ENCODE data around the gene PLEKHF1. TPM values are rescaled to one million over a fixed set of nuclear protein-coding genes. Genes with fewer than 3 reads are reported as not detected.
A peak's percentile ranks its signal among the peaks of the same experiment; 100 is the strongest.

Gene PLEKHF1
- total and polyA plus RNA-seq, 11 donors: 7.8 to 46.1 (median 18.0) TPM

DNA sequence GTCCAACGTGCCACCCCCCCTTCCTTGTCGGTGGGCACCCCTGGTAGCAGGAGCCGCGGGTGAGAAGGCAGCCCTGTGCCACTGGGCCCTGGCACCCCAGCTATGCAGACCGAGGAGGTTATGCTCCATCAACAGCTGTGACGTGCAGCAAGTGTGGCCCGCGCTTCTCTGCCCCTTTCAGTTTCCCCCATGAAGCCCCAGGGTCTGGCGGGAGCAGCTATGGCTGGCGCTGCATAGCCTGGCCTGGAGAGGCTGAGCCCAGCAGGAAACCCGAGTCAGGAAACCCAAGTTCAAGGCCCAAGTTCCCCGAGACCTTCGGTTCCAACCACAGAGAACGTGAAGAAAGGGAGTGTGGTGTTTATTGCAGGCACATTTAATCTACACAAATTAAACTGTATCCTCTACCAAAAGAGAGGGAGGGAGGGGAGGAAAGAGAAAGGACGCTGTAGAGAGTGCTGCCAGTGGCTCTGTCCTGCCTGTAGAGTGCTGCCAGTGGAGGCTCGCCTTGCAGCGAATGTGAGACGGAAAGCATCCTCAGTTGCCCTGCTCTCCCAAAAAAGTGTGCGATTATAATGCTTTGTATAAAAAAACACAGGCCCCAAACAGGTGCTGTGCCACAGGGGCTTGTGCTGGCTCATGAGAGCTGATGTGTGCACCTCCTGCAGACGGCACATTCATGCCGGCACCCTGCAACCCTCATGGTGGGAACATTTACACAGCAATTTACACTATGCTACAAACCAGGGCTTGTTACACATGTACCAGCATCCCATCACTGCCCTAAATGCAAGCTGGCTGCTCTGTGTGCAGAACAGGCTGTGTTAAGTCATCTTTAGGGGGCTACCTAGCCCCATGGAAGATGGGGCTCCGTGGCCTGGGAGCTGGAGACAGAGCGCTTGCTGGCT lies 42.8 kb upstream of the PLEKHF1 start:
- Histone ChIP-seq H3K9me3 (no peaks in the 10 kb centered on the region), H3K27ac (no peak overlapping the region), H3K36me3 (no peaks in the 10 kb centered on the region), H3K4me3 (no peak overlapping the region), H3K4me1 (peaks cover 0 to 7% (median 0%) of the 10 kb centered on the region in 12 donors), H3K27me3 (peaks cover 0 to 10% (median 0%) of the 10 kb centered on the region in 9 donors)
- DNase-seq (peak in 1 of 5 donors; percentile 44), ATAC-seq (no peak)
- WGBS, 4 donors: 70 to 81% (median 79%) methylated on average over 19 to 23 of the region's 23 CpGs
- no peak for TF ChIP-seq POLR2A (IDR thresholded peaks at IDR 0.05)
- intact Hi-C loops (cut with DNase I): no loop called here

DNA sequence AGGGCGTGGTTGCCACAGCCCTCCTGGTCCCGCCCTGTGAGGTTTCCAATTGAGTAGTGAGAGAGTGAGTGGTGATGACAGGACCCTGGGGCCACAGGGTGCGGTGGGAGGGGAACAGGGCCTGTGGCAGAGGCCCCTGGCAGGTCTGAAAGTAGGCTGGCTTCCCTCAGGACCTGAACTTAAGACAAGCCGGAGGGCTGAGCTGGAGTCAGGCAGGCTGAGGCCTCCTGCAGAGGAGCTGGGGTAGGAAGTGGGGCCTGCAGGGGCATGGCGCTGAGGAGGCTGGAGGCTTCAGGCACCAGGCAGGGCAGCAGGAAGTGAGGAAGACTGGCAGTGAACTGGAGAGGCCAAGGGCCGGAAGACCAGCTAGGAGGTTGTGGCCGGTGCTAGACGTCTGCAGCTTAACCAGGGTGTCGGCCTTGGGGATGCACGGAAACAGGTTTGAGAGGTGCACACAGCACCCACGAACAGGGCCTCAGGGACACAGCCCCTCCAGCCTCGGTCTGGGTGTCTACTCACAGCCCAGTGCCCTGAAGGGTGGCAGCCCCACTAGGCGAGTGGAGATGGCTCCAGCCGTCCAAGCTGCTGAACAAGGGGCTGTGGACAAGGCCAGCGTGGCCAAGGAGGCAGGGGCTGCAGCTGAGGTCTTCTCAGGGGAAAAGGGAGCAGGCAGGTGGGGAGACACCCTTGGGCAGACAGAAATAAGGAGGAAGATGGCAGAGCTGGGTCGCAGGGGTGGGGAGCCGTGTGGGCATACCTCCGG lies 41.4 kb upstream of the PLEKHF1 start:
- H3K4me3 ChIP-seq: peak overlapping the region in 1 of 12 donors; percentile 31
- no peaks in the 10 kb centered on the region for H3K36me3 ChIP-seq
- H3K27me3 ChIP-seq: peaks cover 0 to 10% (median 0%) of the 10 kb centered on the region in 9 donors
- H3K4me1 ChIP-seq: peaks cover 0 to 7% (median 0%) of the 10 kb centered on the region in 12 donors
- no peak for TF ChIP-seq CTCF (IDR thresholded peaks at IDR 0.05)
- no peak for TF ChIP-seq POLR2A (IDR thresholded peaks at IDR 0.05)
- H3K27ac ChIP-seq: peak overlapping the region in 1 of 12 donors; percentile 46
- no peak for DNase-seq
- intact Hi-C loops (cut with DNase I): no loop called here
- H3K9me3 ChIP-seq: no peaks in the 10 kb centered on the region
- ATAC-seq: no peak
- 75 to 80% (median 79%) methylated on average over 17 to 18 of the region's 18 CpGs for WGBS, 4 donors

GRCh38 chr19:29624489-29625185 lies 40.6 kb upstream of the PLEKHF1 start:
- intact Hi-C loops (cut with DNase I): no loop called here
- no peaks in the 10 kb centered on the region for H3K36me3 ChIP-seq
- DNase-seq (no peak), ATAC-seq (no peak)
- WGBS, 4 donors: 72 to 82% (median 77%) methylated on average over 6 of the region's 6 CpGs
- H3K27me3 ChIP-seq: peaks cover 0 to 10% (median 0%) of the 10 kb centered on the region in 9 donors
- H3K4me3 ChIP-seq: peak overlapping the region in 1 of 12 donors; percentile 31
- H3K9me3 ChIP-seq: no peaks in the 10 kb centered on the region
- H3K4me1 ChIP-seq: peaks cover 0 to 7% (median 0%) of the 10 kb centered on the region in 12 donors
- TF ChIP-seq CTCF (IDR thresholded peaks at IDR 0.05) (no peak), POLR2A (IDR thresholded peaks at IDR 0.05) (no peak)
- peak overlapping the region in 1 of 12 donors; percentile 46 for H3K27ac ChIP-seq

DNA sequence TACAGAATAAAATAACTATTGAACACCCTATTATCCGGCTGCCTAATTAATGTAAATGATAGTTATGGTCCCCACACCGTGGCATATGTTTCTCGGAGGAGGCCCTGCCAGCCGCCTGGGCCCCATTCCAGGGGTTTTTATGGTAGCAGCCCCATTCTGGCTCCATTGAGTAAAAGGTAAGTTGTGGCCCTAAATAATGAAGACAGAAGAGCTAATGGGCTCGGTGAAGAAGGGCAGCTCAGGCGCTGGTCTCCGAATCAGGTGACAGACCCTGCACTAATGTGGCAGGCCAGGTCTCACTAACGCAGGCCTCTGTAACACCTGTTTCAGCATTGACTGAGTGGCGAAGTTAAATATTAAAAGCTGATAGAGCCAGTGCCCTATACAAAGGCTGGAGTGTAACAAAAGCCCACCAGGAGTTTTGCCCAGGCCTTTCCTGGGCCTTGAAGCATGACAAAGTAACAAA lies 40.0 kb upstream of the PLEKHF1 start:
- ATAC-seq (no peak), DNase-seq (no peak)
- H3K36me3 ChIP-seq: no peaks in the 10 kb centered on the region
- 83 to 87% (median 85%) methylated on average over 9 of the region's 9 CpGs for WGBS, 4 donors
- H3K4me1 ChIP-seq: peaks cover 0 to 7% (median 0%) of the 10 kb centered on the region in 12 donors
- no peak overlapping the region for H3K27ac ChIP-seq
- intact Hi-C loops (cut with DNase I): no loop called here
- TF ChIP-seq POLR2A (IDR thresholded peaks at IDR 0.05) (no peak), CTCF (IDR thresholded peaks at IDR 0.05) (no peak)
- peaks cover 0 to 10% (median 0%) of the 10 kb centered on the region in 9 donors for H3K27me3 ChIP-seq
- no peak overlapping the region for H3K4me3 ChIP-seq
- no peaks in the 10 kb centered on the region for H3K9me3 ChIP-seq
